Measurements from ENCODE around the gene AKAP13. TPM values are rescaled to one million over a fixed set of nuclear protein-coding genes. Genes with fewer than 3 reads are reported as not detected.

Gene AKAP13
- total RNA-seq, 1 experiment from 2014 or later = 42.8 TPM

DNA sequence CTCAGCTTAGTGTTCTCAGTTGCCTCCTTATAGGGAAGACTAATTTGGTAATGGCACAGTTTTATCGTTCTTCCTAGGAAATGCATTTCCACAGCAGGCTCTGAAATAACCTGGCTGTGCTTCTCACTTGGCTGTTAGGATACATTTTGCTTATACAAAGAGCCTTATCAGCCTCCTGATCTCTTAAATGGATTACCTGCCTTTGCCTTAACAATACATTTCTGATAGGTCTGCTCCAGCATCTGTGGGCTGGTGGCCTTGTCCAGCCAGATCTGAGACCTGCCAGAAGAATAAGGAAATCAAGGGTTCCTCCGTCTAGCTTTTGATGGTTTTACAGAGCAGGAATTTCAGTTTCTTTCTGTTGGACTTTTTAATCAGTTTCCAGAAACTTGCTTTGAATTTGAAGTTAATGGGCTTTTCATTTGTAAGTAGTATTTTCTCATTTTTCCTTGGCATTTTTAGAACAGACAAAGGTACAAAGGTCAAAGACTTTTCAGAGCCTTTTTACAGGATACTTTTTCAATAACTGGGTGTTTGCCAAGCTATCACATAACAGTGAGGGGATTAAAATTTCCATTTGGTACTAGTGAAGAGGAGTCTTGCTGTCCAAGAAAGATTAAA, 116.3 kb downstream of the AKAP13 start:
- no peak for DNase-seq (ENCODE audit: low read depth)

DNA sequence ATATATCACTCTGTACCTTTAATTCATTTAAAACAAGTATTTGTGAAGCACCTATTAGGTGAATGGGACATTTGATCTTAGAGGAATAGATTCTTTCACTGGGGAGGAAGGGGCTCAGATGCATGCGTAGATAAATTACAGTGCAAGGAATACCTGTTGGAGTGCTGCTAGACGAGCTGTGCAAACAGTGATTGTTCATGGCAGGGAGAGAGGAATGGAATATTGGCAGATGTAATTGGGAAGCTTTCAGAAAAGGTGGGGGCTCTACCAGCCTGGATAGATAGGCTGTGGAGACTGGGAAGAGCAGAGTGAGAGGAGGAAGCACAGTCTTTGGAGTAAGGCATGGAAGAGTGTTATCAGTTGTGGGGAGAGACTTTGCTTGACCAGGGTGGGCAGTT, 116.8 kb downstream of the AKAP13 start:
- no peak for DNase-seq (ENCODE audit: low read depth)

DNA sequence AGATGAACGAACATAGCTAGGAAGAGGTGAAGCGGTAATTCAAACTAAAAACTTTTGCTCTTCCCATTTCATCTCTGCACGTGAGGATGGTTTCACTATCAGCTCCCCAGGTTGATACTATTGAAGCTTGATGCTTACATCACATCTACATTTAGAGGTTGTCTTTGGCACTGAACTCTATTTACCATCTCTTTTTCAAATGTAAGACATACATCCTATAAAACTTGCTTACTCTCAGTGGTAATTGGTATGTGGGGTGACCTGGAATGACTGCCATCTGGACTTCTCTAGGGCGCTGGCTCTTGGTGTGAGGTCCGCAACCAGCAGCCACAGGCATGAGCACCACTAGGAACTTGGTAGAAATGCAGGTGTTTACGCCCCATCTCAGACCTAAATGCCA, 118.1 kb downstream of the AKAP13 start:
- DNase-seq (ENCODE audit: low read depth) = no peak

DNA sequence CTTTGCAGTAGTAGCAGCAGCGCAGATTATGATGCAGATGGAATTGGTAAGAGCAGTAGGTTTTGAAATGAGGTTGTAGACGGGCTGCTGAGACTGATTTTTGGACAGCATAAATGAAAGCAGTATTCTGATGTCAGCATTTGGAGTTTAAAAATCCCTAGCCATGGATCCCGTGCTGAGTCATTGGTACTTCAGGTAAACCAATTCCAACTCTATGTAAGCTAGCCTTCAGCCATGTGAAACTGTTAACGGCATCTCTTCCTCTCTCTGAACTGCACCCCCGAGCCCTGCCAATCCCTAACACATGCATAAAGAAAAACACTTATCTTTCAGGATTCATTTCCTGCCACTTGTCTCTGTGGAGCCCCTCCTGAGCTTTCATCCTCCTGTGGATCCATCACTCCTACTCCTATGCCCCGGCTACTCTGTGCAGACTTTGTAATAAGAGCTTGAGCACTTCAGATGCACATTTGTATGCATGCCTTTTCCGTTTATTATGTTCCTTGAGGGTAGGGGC, 119.0 kb downstream of the AKAP13 start:
- DNase-seq (ENCODE audit: low read depth) = no peak

DNA sequence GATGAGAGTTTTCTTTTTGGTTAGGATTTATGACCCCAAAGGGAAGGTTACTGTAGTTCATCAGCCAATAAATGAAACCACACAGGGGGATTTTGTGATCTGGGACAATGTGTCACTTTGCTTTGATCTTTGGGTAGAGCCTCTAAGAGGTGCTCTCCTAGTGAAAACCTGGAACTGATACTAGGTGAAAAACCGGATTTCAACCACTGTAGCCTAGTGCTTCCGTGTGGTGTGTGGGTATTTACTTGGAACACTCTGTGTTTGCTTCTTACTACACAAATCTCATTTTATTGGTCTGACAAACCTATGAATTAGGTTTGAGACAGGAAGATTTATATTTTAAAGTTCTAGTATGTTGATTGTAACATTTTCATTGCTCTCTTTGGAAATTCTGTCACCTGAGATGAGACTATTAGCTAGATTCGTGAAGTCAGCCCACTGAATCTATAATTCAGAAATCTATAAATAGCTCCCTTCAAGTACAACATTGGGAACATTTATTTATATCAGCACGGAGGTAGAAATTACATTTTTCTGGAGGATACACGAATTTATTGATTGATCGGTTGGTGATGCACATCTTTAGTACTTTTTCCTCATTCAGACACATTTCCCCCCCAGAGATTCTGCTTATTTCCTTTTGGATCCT, 119.8 kb downstream of the AKAP13 start:
- no peak for DNase-seq (ENCODE audit: low read depth)

DNA sequence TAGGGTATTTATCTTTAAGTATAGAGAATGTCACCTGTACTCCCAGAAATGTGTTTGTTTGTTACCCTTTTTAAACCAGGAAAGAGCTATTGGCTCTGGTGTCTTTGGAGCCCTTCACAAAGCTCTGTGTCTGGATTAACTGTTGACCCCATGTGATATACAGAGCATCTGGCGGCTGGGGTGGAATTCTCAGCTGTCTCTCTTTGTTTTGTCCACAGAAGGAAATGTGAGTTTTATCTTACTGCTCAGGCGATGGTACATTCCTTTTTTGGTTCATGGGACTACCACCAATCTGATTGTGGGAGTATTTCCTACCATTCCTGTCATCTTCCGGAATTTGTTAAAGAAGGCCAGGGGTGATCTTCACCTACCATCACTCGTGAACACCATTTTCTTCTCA, 120.3 kb downstream of the AKAP13 start:
- DNase-seq (ENCODE audit: low read depth) = no peak

DNA sequence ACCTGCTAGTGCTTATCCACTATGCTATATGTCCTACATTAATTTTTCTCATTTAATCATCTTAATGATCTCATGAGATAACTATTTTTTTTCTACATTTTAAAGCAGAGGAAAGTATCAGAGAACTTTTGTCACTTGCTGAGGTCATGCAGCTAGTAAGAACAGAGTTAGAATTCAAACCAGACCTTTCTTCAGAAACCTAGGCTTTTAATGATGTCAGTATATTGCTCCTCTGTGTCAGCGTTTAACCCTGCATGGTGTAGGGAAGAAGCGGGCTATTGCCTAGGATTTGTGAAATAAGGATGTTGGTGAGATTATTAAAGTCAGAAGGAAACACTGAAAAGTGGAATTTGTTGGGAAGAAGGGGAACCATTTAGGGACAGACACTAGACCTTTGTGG, 121.2 kb downstream of the AKAP13 start:
- DNase-seq (ENCODE audit: low read depth) = no peak

DNA sequence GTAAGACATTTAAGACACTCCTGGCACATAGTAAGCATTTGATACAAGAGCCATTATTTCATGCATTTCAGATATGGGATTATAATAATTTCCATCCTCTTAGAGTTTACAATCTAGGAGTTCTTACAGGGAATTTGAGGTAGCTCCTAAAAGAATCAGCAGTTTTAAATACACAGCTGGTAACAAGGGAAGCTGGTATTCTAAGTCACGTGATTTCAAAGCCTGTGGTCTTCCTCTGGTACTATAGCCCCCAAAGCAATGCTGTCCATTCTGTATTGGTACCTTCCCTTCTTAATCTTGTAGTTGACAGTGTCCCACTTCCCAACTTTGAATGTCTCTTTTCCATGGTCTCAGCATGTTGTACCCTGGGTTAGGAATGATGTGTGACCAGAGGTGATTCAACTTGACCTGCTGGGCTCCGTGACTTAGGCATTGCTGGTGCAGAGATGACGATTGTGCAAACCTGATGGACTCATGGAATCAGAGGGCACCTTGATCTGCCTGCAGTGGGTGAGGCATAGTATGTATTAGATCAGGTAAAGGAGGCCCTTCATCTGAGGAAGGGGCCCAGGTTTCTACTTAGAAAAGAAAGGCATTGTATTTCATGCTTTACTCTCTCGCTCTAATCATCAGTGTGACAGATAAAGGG, 122.9 kb downstream of the AKAP13 start:
- no peak for DNase-seq (ENCODE audit: low read depth)

DNA sequence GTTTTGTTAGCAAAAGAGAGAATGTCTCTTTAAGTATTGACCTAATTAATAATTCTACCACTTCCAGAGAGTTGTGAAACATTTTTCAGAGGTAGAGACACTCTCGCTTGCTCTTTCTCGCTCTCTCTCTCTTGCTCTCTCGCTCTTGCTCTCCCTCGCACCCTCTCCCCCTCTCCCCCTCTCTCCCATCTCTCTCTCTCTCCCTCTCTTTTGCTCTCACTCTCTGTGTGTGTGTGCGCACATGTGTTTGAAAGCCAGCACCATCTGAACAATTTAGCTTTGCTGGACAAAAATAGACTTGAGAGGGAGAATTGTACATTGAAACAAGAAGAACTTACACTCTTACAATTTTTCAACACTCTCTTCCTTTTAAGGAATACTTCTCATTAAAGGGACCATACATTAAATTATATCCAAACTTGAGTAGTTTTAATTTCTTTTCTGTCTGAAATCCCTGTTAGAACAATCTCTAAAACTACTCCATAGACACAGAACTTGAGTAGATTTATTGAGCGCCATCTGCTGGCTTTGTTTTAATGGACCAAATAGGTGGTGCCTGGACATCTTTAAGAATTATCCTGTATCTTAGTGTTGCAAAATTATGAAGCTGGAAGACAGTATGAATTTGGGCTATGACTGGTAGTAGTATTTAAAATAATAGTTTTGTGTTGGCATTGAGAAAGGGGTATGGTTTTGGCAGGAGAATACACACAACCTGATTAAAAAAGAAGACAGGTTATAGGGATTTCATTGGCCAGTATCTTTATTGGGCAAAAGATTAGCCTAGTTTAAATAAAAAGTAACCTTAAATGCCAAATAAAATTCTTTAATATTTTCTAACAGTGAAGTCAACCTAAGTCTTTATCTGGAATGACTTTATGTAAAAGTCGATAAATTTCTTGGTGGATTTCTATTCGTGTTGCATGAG, 124.6 kb downstream of the AKAP13 start:
- DNase-seq (ENCODE audit: low read depth) = peak; percentile 68

DNA sequence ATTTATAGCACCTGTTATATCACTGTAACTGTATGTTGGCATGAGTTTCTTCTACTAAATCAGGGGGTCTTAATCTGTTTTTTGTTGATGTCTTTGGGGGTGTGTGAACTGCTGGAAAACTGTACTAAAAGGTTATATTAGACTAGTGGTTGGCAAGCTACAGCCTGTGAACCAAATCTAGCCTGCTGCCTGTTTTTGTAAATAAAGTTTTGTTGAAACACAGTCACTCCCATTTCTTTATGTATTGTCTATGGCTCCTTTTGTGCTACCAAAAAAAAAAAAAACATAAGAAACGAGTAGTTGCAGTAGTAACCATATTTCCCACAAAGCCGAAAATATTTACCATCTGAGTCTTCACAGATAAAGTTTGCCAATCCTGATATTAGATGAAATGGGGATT, 126.7 kb downstream of the AKAP13 start:
- DNase-seq (ENCODE audit: low read depth) = no peak

DNA sequence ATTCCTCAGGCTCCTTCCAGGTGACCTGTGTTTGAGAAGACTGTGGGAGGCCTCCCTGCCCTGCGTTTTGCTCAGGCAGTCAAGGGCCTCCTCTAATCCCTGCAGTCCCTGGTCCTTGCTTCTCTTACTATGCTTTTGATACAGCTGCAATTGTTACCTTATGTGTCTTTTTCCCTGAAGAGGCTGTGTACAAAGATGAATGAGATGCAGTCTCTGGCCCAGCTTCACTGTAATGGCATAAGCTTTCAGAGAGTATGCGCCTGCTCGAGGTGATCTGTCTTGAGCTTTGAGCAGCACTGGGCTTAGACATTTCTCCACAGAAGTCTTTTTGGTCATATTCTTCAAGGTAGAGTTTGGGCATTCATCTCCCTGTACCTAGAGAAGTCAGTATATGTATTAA, 129.6 kb downstream of the AKAP13 start:
- no peak for DNase-seq (ENCODE audit: low read depth)

DNA sequence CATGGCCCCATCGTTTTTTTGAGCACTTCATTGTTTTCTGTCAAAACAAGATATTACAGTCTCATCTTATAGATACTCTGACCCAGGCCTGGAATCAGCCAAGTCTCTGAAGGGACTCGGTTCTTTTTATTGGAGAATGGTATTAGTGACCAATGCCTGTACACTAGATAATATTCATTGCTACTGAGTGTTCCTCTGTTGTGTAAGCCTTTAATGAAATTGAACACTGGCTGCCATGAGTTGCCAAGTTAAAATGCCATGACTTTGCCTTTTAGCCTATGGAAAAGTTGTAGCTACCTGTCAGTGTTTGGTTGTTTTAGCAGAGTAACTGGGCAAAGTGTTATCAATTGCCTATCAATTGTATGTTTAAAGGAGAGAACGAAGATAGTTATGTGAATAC, 134.0 kb downstream of the AKAP13 start:
- DNase-seq (ENCODE audit: low read depth) = no peak

DNA sequence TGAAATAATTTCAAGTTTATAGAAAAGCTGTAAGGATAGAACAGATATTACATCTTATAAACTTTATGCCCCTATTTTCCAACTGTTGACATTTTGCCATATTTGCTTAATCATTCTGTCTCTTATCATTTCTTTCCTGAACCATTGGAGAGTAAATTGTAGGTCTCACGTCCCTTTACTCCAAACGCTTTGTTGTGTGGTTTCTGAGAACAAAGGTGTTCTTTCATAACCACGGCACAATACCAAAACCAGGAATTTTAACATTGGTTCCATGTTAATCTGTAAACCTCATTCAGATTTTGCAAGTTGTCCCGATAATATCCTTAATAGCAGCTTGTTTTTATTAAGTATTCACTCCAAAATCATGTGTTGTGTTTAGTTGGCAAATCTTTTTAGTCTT, 134.8 kb downstream of the AKAP13 start:
- peak; percentile 40 for DNase-seq (ENCODE audit: low read depth)

DNA sequence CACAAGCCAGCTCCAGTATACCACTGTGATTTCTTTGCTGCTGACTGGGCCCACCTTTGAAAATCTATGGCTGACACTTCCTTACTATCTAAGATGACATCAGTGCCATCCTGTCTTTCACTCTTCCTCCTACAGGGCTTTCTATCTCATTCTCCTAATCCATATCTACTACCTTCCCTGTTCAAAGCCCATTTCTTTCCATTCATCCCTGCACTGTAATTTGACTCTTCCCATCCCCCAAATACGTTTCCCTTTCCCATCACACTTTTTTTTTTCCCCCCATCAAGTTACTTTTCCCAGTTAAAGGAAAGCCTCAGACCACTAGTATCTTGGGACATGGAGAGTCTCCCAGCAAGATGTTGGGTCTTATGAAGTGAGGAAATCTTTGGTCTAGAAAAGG, 136.7 kb downstream of the AKAP13 start:
- no peak for DNase-seq (ENCODE audit: low read depth)

DNA sequence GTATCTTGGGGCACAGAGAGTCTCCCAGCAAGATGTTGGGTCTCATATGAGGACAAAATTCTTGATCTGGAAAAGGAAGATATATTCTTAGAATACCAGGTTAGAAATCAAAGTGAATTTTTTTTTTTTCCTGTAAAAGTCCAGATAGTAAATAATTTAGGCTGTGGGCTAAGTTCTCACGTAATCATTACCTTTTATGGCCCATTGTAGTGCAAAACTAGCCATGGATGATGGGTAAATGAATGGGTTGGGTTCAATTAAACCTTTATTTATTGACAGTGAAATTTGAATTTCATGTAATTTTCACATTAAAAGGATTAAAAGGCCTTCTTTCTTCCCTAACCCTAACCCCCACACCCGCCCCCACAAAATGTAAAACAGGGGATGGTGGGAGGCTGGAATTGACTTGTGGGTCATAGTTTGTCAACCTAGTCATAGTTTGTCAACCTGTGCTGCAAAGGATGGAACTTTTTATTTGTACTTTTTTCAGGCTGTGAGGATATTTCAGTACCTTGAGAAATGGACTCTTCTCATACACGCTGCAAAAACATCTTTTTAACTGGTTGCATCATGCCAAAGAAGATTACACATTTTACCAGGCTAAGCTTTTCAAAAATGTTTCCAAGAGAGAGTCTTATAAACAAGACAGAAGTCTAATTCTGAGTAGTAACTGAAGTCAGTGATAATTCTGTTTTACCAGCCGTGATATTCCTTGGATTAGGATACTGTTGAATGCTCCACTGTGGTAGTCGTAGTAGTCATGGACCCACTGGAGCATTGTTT, 138.8 kb downstream of the AKAP13 start:
- DNase-seq (ENCODE audit: low read depth) = no peak

DNA sequence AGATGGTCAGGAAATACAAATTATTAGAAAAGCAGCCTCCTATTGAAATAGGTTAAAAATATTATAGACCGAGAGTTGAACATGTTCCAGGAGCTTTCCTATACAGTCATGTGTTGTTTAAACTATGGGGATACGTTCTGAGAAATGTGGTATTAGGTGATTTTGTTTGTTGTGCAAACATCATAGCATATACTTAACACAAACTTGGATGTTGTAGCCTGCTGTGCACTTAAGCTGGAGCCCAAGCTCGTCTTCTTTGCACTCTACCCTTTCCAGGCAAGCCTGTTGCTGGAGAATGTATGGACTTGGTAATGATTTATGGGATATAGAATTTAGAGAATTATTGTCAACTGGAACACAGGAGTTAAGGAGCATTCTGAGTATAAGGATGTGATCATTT, 140.2 kb downstream of the AKAP13 start:
- DNase-seq (ENCODE audit: low read depth) = no peak

DNA sequence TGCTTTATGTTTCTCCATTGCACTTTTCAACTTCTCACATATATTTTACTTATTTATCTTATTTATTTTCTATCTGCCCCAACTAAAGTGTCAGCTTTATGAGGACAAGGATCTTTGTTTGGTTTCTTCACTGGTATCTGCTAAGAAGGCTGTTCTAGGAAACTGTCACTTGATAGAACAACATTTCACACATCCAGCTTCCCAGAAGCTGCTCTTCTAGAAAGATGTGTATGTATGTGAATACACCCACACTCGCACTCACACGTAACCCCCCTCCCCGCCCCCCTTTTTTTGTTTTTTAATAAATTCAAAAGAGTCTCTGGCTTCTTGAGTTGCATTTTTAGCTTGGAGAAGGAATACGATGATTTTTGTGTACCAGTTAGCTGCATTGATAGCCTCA, 143.1 kb downstream of the AKAP13 start:
- no peak for DNase-seq (ENCODE audit: low read depth)

DNA sequence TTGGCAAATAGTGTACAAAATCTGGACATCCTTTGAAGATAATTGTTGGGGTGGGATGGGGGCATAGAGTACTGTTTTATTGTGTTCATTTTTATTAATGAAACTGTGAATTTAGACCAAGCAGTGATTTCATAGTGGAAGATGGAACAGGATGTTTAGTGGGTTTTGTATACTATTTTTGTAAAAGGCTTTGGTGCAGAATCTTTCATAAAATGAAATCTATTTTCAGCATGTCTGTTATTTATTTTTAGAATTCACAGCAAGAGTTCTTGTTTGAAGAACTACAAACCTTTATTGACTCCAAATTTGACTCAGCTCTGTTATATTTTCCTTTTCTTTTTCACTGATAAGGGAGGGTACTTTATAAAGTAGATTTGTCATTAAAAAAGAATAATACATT, 145.4 kb downstream of the AKAP13 start:
- no peak for DNase-seq (ENCODE audit: low read depth)

DNA sequence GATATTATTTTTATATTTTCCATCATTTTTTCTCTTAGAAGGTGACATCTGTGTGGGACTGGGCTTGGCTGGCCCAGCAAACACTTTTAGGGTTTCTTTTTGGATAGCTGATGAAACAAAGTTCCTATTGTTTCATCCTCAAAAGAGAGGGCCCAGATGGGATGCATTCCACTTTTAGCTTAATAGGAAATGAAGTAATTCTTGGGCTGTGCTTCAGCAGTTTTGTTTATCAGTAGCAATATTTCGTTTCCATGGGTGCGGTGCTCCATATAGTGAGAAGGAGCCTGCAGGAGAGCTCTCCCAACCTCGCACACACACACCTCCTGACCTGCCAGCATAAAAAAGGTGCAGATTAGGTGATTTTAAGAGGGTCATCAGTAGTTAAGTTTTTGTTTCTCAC, 147.5 kb downstream of the AKAP13 start:
- DNase-seq (ENCODE audit: low read depth) = peak; percentile 43

DNA sequence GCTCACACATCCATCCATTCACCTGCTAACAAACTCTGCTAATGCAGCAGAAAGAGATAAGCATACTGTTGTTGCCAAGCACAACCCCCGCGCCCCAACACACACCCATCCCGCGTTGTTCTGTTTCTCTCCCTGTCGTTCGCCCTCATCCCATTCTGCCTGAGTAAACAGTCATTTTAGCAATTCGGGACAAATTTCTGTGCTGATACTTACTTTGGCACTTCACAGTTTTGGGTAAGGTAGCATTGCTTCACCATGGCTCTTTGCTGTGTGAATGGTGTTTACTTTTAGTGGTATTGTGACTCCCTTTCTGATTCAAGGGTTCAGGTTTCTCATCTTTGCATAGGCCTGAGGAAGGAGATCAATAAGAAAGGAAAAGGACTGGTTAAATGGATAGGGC, 149.7 kb downstream of the AKAP13 start:
- DNase-seq (ENCODE audit: low read depth) = no peak

DNA sequence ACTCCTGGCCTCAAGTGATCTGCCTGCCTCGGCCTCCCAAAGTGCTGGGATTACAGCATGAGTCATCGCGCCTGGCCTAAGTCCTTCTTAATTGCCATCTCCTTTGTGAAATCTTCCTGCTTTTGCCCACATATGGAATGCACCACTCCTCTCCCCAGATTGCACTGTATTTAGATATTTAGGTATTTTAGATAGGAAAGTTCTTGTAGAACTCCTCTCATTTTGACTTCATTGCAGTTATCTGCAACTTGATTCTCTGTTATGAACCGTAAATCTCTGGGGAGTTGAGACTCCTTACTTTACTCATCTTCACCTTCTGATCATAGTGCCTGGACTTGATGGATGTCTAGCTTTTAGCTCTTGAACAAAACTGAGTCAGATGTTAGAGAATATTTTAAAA, 150.7 kb downstream of the AKAP13 start:
- no peak for DNase-seq (ENCODE audit: low read depth)
